Liver (tissue), 3 donors: ENCODE measurements around the gene AGBL4.

Source experiments
- ATF3 ChIP-seq: IDR thresholded peaks from 2 replicates; pipeline ENCODE4 v1.6.1; 2016; ENCODE audit warnings: antibody characterized with exemption
- CTCF ChIP-seq: fragments of 150-350 bp; IDR thresholded peaks from 2 replicates; pipeline ENCODE4 v1.5.1; 2017; ENCODE audit warnings: improper control_type of control experiment, low read depth, low read length; ENCODE audit not compliant: missing input control
- EGR1 ChIP-seq, 2 donors: IDR thresholded peaks; 2 replicates each; pipeline ENCODE4 v1.6.1; 2016 to 2018; ENCODE audit warnings: antibody characterized with exemption in 2 of 2, low read depth in 2 of 2
- FOXA1 ChIP-seq: IDR thresholded peaks from 2 replicates; pipeline ENCODE4 v1.6.1; 2016; ENCODE audit warnings: antibody characterized with exemption
- GABPA ChIP-seq, 2 donors: IDR thresholded peaks in 1 of 2; conservative IDR thresholded peaks in 1 of 2; 2 replicates each; pipeline ENCODE4 v1.6.1; 2016; ENCODE audit warnings: antibody characterized with exemption in 2 of 2, mild to moderate bottlenecking in 1 of 2, moderate library complexity in 1 of 2
- HNF4G ChIP-seq: IDR thresholded peaks from 2 replicates; pipeline ENCODE4 v1.6.1; 2016; ENCODE audit warnings: antibody characterized with exemption
- JUND ChIP-seq, 2 donors: IDR thresholded peaks; 2 replicates each; pipeline ENCODE4 v1.6.1; 2016; ENCODE audit warnings: antibody characterized with exemption in 2 of 2
- MAX ChIP-seq: IDR thresholded peaks from 2 replicates; pipeline ENCODE4 v1.6.1; 2016; ENCODE audit warnings: antibody characterized with exemption
- RAD21 ChIP-seq, 2 donors: IDR thresholded peaks; 2 replicates each; pipeline ENCODE4 v1.6.1; 2016; ENCODE audit warnings: antibody characterized with exemption in 2 of 2, mild to moderate bottlenecking in 2 of 2
- REST ChIP-seq: IDR thresholded peaks from 2 replicates; pipeline ENCODE4 v1.6.1; 2016; ENCODE audit warnings: antibody characterized with exemption, mild to moderate bottlenecking
- SP1 ChIP-seq: IDR thresholded peaks from 2 replicates; pipeline ENCODE4 v1.6.1; 2018; ENCODE audit warnings: antibody characterized with exemption, mild to moderate bottlenecking
- TAF1 ChIP-seq: conservative IDR thresholded peaks from 2 replicates; pipeline ENCODE4 v1.6.1; 2016; ENCODE audit warnings: antibody characterized with exemption, mild to moderate bottlenecking
- YY1 ChIP-seq: IDR thresholded peaks from 2 replicates; pipeline ENCODE4 v1.6.1; 2016; ENCODE audit warnings: antibody characterized with exemption, mild to moderate bottlenecking
- ZBTB33 ChIP-seq: IDR thresholded peaks from 2 replicates; pipeline ENCODE4 v1.6.1; 2016; ENCODE audit warnings: antibody characterized with exemption
- donor health status: healthy.
- donor health status: healthy.

GRCh38 chr1:49085079-49085478 lies 938.7 kb downstream of the AGBL4 start:
- TF ChIP-seq CTCF: no peak
- no peak for TF ChIP-seq HNF4G
- no peak for TF ChIP-seq JUND (IDR thresholded peaks at IDR 0.05)
- TF ChIP-seq ZBTB33: no peak
- TF ChIP-seq ATF3: no peak
- TF ChIP-seq MAX: no peak
- TF ChIP-seq REST: no peak
- no peak for TF ChIP-seq YY1
- no peak for TF ChIP-seq FOXA1
- TF ChIP-seq GABPA (IDR thresholded peaks at IDR 0.05 in 1 of 2, conservative IDR thresholded peaks at IDR 0.05 in 1 of 2): no peak
- TF ChIP-seq TAF1: no peak
- TF ChIP-seq EGR1 (IDR thresholded peaks at IDR 0.05; ENCODE audit: low read depth in 2 of 2): no peak
- TF ChIP-seq RAD21 (IDR thresholded peaks at IDR 0.05): no peak
- no peak for TF ChIP-seq SP1
